ENCODE data around the gene ANXA6.

ANXA6 gene

DNA sequence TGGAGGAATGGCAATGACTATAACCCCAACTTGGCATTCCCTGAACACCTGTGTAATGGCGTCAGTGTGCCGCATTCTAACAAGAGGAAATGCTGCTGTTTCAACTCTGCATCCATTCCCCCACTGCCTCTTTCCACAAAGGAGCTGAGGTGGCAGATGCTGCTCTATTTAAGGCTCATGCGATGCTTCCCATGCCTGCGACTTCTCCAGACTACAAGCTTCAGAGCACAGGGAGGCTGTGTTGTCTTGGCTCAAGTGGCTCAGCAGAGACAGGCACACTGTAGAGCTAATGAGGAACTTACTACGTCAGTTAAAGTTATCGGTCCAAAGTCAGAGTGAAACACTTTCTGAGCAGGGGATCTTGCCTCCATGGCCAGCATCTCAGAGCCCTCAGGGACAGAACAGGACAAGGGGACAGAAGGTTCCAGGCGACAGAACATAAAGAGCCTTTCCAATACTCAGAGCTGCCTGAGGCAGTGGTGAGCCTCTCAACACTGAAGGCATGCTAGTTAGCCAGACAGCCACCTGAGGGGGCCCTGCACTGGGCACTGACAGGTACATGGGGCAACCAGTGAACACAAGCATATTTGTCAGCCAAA is 98.6 kb downstream of the ANXA6 start:
- no peak for DNase-seq

DNA sequence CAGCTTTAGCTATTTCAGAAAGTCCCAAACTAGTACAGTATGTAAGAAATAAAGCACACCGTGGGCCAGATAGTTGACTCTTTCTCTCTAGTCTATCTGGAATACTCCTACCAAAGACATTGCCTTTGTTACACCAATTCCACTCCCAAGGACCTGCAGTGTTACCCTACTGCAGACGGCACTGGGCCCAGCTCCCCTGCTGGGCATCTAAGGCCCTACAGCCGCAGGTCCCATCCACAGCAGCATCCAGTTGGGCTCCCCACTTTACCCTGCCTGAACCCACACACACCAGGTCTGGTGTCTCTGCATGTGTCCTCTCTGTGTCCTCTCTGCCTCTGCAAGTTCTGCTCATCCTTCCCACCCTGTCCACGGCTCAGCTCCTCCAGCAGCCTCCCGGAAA is 99.3 kb downstream of the ANXA6 start:
- no peak for DNase-seq

DNA sequence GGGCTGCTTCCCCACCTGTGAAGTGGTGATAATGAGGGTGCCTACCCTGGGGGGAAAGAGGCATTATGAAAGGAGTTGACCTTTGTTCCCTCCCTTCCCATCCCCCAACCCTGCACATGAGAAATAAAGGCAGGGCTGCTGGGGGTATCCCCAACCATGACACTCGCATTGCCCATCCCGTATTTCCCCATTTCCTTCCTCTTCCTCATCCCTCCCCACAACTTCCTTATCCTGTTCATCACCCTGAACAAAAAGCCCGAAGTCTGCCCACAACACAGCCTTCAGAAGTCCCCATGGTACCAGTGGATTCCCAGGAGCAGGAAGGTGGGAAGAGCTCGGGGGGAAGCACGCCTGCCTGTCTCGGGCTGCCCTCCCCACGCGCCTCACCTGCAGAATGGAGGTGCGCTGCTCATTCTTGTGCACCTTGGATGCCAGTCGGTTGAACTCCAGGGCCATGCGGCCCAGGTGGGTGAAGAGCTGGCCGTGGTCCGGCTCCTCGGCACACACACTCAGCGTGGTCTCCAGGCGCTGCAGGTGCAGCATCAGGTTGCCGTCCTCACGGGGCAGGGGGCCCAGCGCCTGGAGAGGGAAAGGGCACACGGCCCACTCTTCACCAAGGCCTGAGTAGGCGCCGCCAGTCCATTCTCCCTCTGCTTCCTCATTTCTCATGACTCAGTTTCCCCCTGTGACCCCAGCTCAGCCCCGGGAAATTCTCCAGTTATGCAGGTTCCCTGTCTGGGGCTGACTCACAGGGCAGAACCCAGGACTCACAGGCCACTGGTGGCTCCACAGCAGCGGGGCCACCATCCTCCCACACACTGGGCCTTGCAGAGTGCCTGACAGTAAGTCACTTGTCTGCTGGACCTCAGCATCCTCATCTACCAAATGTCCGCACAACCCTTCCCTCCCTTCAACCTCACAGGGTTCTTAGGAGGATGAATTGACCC is 100.9 kb downstream of the ANXA6 start:
- DNase-seq: no peak

DNA sequence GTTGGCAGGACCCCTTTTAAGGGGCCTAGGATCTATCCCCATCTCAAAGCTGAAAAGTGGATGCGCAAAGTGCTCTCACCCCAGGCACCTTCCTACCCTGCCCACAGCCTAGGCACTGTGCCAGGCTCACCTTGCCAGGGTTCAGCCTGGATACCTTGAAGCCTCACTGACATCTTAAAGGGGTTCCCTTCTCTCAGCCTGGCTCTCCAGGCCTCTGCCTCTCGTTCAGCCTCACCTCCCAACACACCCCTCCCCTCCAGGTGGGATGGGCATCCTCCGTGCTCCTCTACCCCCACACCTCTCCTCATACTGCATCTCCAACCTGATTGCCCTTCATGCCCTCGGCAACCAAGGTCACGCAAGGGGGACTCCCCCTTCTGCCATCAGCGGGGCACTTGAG is 102.2 kb downstream of the ANXA6 start:
- no peak for DNase-seq

DNA sequence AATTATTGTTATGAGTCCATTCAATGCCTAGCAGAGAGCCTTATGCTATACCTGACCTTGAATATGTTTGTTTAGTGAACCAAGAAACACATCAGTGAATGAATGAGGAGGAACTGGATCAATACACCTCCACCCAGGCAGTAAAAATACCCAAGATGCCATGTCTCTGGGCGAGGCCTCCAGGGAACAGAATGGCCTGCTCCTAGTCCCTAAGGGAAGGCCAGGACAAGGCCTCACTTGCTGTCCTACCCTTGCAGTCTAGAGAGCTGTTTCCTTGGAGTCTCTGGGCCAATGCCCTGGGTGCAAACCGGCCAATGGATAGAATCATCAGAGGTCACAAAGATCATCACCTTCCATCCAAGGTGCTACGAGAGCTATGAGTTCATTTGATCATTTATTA is 102.9 kb downstream of the ANXA6 start:
- DNase-seq: no peak

DNA sequence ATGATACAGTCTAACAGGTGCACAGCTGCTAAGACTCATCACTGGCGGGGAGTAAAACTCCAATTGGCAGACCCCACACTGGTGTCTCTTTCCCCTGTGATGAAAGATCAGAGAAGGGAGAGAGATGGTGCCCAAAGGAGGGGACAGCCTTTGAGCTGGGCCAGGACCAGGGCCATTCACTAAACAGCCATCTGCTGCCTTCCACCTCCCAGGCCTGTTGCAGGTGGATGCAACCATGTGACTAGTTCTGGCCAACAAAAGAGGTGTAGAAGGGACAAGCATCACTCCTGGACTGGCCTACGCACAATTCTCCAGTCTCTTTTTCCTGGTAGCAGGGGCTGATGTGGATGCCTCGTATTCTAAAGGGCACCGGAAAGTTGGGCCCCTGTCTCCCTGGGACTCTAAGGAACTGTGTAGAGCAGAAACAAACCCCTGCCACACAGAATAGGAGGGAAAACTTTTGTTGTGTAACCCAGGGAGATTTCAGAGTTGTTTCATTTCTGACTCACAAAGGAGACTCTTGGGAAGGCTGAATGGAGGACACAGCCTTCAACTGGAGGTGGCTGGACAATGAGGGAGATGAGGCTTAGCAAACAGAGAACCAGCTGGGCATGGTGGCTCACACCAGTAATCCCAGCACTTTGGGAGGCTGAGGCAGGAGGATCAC is 103.7 kb downstream of the ANXA6 start:
- DNase-seq: no peak

DNA sequence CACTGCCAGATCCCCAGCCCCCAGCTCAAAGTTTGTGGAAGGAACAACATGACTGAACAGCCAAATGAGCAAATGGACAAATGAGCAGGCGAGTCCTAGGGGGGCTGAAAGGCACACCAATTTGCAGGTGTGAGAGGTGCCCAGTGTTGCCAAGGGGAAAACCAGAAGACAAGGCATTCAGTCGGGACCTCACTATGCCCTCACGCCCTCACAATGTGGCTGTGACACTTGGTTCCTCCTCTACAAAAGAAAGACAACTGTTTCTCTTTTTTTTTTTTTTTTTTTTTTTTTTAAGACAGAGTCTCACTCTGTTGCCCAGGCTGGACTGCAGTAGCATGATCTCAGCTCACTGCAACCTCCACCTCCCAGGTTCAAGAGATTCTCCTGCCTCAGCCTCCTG is 104.7 kb downstream of the ANXA6 start:
- DNase-seq: no peak

DNA sequence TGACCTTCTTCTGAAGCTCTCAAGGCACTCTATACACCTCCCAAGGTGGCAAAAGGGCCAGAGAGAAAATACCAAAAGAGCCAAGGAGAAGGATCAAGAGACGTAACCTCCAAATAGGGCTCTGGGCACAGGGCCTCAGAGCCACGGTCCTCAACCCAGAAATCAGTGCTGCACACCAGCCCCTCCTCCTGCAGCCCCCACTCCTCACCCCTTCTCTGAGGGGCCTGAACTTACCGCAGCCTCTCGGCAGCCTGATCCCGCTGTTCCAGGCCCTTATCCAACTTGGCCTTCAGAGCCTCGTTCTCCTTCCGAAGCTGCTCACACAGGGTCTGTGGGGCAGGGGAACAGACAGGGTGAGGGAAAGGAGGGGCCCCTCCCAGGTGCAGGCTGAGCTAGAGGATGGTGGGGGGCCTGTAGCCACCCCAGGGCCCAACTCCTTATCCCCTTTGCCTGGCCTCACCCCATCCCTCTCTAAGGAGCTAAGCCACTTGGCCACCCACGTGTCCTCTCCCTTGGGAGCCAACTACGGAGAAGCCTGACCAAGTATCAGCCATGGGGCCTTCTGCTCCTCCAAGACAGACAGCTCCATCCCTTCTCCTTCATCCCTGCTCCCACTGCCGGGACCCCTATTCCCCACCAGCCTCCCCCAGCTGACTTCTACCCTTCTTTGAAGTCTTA is 105.5 kb downstream of the ANXA6 start:
- no peak for DNase-seq

DNA sequence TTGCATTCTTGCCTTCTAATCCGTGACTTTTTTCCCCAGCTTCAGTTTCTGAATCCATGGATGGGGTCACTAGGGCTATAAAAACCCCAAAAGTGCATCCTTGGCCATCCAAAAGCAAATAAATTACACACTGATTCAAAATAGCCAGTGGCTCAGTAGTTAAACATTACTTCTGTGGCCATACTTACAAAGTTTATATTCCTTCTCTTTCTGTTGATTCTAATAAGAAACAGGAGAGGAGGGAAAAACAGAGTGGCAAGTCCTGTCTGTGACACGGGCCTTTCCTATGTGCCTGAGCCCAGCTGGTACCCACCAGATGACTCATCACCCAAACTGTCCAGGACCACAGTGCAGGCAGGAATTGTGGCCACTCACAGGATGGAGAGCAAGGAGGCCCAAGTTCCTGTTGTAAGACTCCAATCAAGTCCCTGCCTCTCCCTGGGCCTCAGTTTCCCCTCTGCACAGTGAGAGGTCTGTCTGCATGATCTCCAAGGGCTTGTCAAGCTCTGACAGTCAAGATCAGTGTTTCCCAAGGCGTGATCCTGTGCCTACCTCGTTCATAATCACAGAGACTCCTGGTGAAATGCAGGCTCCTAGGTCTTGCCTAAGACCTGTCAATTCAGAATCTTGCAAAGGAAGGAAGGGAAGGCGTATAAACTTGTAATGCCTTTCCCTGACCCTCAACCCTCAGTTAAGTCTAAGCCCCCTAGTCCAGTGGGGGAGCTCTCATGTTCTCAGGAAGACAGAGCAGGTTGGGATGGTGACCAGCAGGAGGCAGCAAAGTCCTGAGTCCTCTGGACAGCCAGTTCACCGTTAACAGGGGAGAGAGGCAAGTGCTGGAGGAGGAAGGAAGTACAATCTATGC is 106.3 kb downstream of the ANXA6 start:
- DNase-seq: peak; percentile 88
